NCI-H146 treated with DMSO at 0.1 percent for 48 hours (cell line): ENCODE data around the gene TMEM116.
"Not testable (repeated sequence)": the region's sequence is repeated elsewhere in the genome, so short reads cannot be mapped to it uniquely, and the experiment has no call there.

Experiments used
- DNase-seq: peaks from one replicate; lab custom pipeline; 2025; ENCODE audit not compliant: unreplicated experiment; lab: John Stamatoyannopoulos, UW

Gene TMEM116

GRCh38 chr12:111980598-111980997 is 32.4 kb downstream of the TMEM116 start:
- DNase-seq = no peak

GRCh38 chr12:111978545-111978944 is 34.4 kb downstream of the TMEM116 start:
- DNase-seq = no peak

GRCh38 chr12:111976860-111977259 is 36.1 kb downstream of the TMEM116 start:
- no peak for DNase-seq

- DNase-seq = no peak
Observed at GRCh38 chr12:111976291-111976690, 36.7 kb downstream of the TMEM116 start.

GRCh38 chr12:111975161-111975931 is 37.6 kb downstream of the TMEM116 start:
- no peak for DNase-seq

GRCh38 chr12:111971800-111972199 is 41.2 kb downstream of the TMEM116 start:
- no peak for DNase-seq

GRCh38 chr12:111964935-111965334 is 48.0 kb downstream of the TMEM116 start:
- DNase-seq = no peak

- not testable (repeated sequence) for DNase-seq
Observed at GRCh38 chr12:111959518-111959917, 53.4 kb downstream of the TMEM116 start.

GRCh38 chr12:111957224-111957623 is 55.7 kb downstream of the TMEM116 start:
- DNase-seq = not testable (repeated sequence)

GRCh38 chr12:111954969-111955368 is 58.0 kb downstream of the TMEM116 start:
- DNase-seq = no peak

GRCh38 chr12:111953455-111953854 is 59.5 kb downstream of the TMEM116 start:
- DNase-seq = no peak

GRCh38 chr12:111952084-111952787 is 60.7 kb downstream of the TMEM116 start:
- not testable (repeated sequence) for DNase-seq

- DNase-seq = not testable (repeated sequence)
Observed at GRCh38 chr12:111950961-111951676, 61.8 kb downstream of the TMEM116 start.

- no peak for DNase-seq
Observed at GRCh38 chr12:111943929-111944328, 69.0 kb downstream of the TMEM116 start.

- no peak for DNase-seq
Observed at GRCh38 chr12:111942557-111942956, 70.4 kb downstream of the TMEM116 start.

- no peak for DNase-seq
Observed at GRCh38 chr12:111937429-111937828, 75.5 kb downstream of the TMEM116 start.

GRCh38 chr12:111936869-111937268 is 76.1 kb downstream of the TMEM116 start:
- no peak for DNase-seq

GRCh38 chr12:111932241-111932640 is 80.7 kb downstream of the TMEM116 start:
- no peak for DNase-seq

GRCh38 chr12:111927346-111927745 is 85.6 kb downstream of the TMEM116 start:
- DNase-seq = no peak

GRCh38 chr12:111926631-111927030 is 86.3 kb downstream of the TMEM116 start:
- no peak for DNase-seq

- DNase-seq = no peak
Observed at GRCh38 chr12:111925171-111925570, 87.8 kb downstream of the TMEM116 start.

- DNase-seq = no peak
Observed at GRCh38 chr12:111907740-111908139, 105.2 kb downstream of the TMEM116 start.
